HG03103 (cell line): ENCODE results near the gene OR4C13.
"Not testable (repeated sequence)": the region's sequence is repeated elsewhere in the genome, so short reads cannot be mapped to it uniquely, and the experiment has no call there.

Experiments
- ATAC-seq: cut with Tn5 transposase; IDR thresholded peaks from one replicate; pipeline ENCODE4 v1.9.1; 2021; ENCODE audit warnings: low read depth; ENCODE audit not compliant: unreplicated experiment

The OR4C13 gene

GRCh38 chr11:49952091-49952490 is at the start of gene OR4C13:
OR4C13 (plus strand) TSS chr11:49952391; CDS start chr11:49952423, 32 bp downstream.
- no peak for ATAC-seq

- not testable (repeated sequence) for ATAC-seq
Observed at GRCh38 chr11:49911516-49911915, 40.7 kb upstream of the OR4C13 start.

GRCh38 chr11:49948701-49949100 is 3.5 kb upstream of the OR4C13 start:
- ATAC-seq = not testable (repeated sequence)

- not testable (repeated sequence) for ATAC-seq
Observed at GRCh38 chr11:49973439-49973838, 21.2 kb downstream of the OR4C13 start.

GRCh38 chr11:49982435-49982834 is 30.2 kb downstream of the OR4C13 start, which contains the start of gene OR4C12:
OR4C12 (minus strand) TSS chr11:49982535; CDS start chr11:49982501, 34 bp downstream.
- ATAC-seq = not testable (repeated sequence)

GRCh38 chr11:49995565-49995964 is 43.4 kb downstream of the OR4C13 start:
- no peak for ATAC-seq
